HG03135 (cell line): Measurements from ENCODE around the gene LRRC15.

Experiments used
- ATAC-seq: cut with Tn5 transposase; IDR thresholded peaks from one replicate; pipeline ENCODE4 v1.9.1; 2021; ENCODE audit warnings: mild to moderate bottlenecking, moderate library complexity; ENCODE audit not compliant: unreplicated experiment

LRRC15 gene

DNA sequence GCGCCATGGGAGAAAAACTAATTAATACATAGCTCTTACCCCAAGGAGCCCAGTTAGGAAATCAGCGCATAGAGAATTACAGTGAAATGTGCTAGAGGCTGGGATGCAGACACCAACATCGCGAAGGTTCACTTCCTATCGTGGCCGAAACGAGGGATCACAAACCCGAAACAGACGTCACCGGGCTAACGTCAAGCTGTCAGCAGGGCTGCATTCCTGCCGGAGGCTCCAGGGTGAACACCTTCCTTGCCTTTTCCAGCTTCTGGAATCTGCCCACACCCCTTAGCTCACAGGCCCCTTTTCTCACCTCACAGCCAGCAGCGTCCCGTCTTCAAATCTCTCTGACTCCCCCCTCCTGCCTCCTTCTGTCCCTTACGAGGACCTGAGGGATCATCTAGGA is 16.5 kb upstream of the LRRC15 start:
- no peak for ATAC-seq

GRCh38 chr3:194384569-194385001 is 15.0 kb upstream of the LRRC15 start:
- no peak for ATAC-seq

GRCh38 chr3:194384156-194384555 is 14.6 kb upstream of the LRRC15 start:
- no peak for ATAC-seq

- ATAC-seq = no peak
These were observed 13.9 kb upstream of the LRRC15 start for GRCh38 chr3:194383276-194383940.

DNA sequence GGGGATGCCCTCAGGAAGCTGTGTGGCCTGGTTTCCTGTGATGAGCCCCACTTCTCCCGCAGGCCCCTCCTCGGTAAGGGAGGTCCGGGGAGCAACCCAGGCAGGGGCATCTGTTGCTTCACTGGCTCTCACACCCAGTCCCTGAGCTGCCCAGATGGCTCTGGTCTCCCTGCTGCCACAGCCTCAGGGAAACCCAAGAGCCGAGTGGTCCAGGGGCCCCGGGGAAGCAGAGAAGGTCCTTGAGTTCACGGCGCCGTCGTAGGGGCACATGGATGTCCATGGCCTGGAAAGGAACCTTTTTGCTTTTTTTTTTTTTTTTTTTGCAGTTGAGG is 13.3 kb upstream of the LRRC15 start:
- no peak for ATAC-seq

DNA sequence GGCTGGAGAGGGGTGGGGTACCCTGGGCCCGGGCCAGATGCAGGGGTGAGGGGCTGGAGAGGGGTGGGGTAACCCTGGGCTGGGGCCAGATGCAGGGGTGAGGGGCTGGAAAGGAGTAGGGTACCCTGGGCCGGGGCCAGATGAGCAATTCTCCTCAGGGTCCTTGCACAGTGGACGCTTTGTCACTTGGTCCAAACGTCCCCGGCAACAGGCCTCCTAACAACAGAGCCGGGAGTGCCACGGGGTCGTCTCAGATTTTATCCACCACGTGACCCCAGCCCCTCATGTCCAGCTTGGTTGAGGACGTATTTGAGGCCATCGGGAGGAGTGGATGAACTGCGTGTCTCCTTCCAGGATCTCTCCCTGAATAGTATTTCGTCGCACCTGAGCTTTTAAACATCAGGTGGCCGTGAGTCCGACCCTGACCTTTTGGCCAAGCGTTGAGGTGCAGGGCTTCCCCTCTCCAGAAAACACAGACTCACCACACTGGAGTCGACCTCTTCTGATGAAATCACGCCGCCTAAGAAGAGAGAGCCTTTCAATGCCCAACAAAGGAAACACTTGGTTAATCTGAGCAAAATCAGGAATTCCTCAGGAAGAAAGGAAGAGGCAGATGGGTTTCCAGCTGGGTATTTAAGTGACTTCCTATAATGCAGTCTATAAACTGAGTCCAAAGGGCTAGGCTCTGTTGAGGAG is 12.8 kb upstream of the LRRC15 start:
- no peak for ATAC-seq

GRCh38 chr3:194381460-194381875 is 11.9 kb upstream of the LRRC15 start:
- no peak for ATAC-seq

DNA sequence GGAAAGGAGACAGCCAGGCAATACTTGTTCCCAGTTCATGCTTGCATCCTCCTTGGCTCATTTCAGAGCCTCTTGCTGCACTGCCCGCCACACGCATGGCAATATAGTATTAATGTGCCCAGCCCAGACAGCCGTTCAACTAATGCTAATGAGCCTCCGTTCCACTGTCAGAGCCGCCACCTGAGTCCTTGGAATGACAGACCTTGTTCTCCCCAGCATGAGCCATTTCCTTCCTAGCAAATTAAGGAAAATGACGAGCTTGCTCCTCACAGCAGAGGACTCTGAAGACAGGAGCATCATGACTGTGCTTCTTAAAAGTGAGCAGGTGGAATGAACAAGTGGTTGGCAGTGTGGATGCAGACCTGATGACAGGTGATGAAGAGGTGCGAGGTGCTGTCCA is 10.8 kb upstream of the LRRC15 start:
- no peak for ATAC-seq

GRCh38 chr3:194379651-194380050 is 10.1 kb upstream of the LRRC15 start:
- ATAC-seq = no peak

- ATAC-seq = no peak
These were observed 9.7 kb upstream of the LRRC15 start for GRCh38 chr3:194379231-194379630.

- no peak for ATAC-seq
These were observed 8.2 kb upstream of the LRRC15 start for GRCh38 chr3:194377708-194378107.

DNA sequence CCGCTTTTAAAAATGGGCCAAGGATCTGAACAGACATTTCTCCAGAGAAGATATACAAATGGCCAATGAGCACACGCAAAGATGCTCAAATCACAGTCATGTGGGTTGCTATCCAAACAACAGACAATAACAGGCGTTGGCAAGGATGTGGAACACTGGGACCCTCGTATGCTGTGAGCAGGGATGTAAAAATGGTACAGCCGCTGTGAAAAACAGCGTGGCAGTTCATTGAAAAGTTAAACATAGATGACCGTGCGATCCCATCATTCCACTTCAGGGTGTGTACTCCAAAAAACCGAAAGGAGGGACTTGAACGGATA is 6.7 kb upstream of the LRRC15 start:
- ATAC-seq = no peak

DNA sequence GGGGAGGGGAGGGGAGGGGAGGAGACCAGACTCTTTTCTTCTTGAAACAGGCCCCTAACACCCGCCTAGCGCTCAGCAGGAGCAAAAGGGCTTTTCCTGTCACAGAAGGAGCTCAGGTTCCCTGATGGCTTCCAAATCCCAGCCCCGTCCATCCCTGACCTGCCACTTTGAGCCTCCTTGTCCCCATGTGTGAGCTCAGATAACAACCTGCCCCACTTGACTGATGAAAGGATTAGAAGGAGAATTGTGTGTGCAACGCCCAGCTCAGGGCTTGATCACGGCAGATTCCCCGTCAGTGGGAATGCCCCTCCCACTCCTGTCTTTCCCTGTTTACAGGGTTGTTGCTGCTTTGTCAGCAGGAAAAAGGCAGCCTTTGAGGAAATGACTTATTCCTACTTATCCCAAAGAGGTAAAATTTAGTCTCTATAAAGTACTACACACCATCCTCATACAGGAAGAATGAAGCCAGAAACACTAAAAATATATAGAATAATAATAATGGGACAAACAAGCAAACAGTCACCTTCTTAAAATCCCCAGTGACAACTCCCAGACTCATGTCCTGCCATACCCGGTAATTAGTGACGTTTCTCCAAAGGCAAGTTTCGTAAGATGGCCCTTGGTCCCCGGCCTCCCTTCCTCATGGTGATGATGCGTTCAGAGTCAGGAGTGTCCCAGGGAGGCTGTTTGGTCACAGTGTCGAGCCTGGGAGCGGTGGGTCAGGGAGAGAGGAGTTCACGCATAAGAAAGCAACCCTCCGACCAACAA is 6.1 kb upstream of the LRRC15 start:
- no peak for ATAC-seq

DNA sequence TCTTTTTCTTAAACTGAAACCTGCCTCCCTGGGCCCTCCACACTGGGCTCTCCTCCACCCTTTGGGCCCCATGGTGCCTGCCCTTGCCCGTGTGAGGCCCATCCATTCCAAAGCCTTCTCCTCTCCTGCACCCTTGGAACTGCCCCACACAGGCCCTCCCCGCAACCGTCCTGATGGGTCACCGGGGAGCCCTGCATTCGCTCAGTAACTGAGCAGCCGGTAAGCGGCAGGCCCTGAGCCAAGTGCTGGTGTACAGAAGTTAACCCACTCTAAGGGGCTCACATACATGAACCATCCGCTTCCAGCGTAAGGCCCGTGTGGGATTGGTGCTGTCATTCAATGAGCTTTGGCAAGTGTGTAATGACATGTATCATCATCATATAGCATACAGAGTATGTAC is 5.4 kb upstream of the LRRC15 start:
- ATAC-seq = no peak

DNA sequence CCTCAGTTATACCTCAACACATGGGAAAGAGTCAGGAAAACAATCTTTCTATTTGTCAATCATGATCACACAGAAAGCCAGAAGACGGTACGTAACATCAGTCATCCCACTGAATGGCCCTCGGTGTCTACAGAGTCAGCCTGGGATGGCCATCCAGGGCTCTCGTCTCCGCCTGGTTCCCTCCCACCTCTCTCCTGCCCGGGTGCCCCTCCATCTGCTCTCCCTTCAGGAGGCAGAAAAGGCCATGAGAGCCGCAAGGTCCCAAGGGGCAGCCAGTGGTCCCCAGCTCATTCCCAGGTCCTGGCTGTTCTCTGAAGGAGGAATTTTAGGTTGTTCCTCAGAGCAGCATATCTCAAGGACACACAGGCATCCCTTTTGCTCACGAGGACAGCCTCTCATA is 4.4 kb upstream of the LRRC15 start:
- no peak for ATAC-seq

GRCh38 chr3:194373028-194373427 is 3.5 kb upstream of the LRRC15 start:
- ATAC-seq = no peak

GRCh38 chr3:194370753-194371152 is 1.2 kb upstream of the LRRC15 start:
- ATAC-seq = no peak

DNA sequence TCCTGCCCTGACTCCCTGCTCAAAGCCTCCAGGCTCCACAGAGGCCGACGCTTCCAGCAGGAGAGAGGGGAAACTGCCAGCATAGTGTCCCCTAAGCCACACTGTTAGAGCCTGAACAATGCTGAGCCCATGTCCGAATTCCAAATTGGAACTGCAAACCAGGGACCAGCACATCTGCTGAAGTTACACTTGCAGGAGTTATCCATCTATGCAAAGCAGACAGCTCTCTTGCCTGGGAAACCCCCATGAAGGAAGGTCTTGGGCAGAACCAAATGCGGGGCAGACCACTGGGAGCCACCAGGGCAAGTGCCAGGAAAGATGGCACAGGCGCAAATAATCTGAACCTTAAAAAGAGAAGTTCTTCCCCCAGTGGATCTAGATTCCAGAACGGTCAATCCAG is 625 bp downstream of the LRRC15 start:
- no peak for ATAC-seq

- no peak for ATAC-seq
These were observed 1.3 kb downstream of the LRRC15 start for GRCh38 chr3:194367992-194368841.

GRCh38 chr3:194365978-194366490 is 3.5 kb downstream of the LRRC15 start:
- ATAC-seq = no peak

DNA sequence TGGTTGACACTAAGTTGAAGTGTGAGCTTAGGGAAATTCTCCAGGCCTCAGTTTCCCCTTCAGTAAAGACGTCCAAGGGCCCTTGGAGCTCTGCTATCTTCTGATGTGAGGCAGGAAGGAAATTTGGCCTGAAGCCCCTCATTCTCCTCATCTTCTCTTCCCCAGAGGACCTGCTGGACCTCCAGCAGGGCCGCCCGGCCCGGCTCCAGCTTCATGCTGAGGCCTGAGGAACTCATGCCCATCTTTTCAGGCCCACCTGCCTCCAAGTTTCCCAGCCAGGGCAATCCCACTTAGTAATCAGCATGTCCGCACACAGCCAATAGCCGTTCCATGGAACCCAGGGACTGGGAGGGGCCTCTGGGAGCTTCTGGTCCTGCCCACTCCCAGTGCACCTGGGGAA is 4.0 kb downstream of the LRRC15 start:
- ATAC-seq = no peak
